Upper lobe of left lung (tissue), 4 donors: ENCODE measurements around the gene CCN5.

Source experiments
- CTCF ChIP-seq, 6 experiments: fragments of 450-650 bp in 4 of 6; fragments of 200-600 bp in 2 of 6; sonication (generic) in 2 of 6; IDR thresholded peaks; one replicate each; pipeline ENCODE4 v1.5.1; 2016 to 2019; ENCODE audit warnings: antibody characterized with exemption in 6 of 6
- EP300 ChIP-seq, 4 donors: sonication (generic); formaldehyde crosslinking; IDR thresholded peaks; one replicate each; pipeline ENCODE4 v1.5.1; 2017; ENCODE audit warnings: antibody characterized with exemption in 4 of 4, control low read depth in 2 of 4
- POLR2A ChIP-seq, 4 donors: fragments of 450-650 bp; IDR thresholded peaks; one replicate each; pipeline ENCODE4 v1.5.1; 2016 to 2017; ENCODE audit warnings: antibody characterized with exemption in 4 of 4, mild to moderate bottlenecking in 2 of 4

GRCh38 chr20:44691424-44692423, 23.4 kb upstream of the CCN5 start:
- TF ChIP-seq POLR2A (IDR thresholded peaks at IDR 0.05) (no peak), CTCF (IDR thresholded peaks at IDR 0.05) (no peak), EP300 (IDR thresholded peaks at IDR 0.05) (peak in 1 of 4 donors; percentile 53)
